DMS153 treated with DMSO at 0.1 percent for 48 hours (cell line): Measurements from ENCODE around the gene JMJD4.
"Not testable (repeated sequence)": the region's sequence is repeated elsewhere in the genome, so short reads cannot be mapped to it uniquely, and the experiment has no call there.

ENCODE experiments used
- DNase-seq: peaks from one replicate; lab custom pipeline; 2025; ENCODE audit not compliant: unreplicated experiment; lab: John Stamatoyannopoulos, UW

JMJD4 gene

GRCh38 chr1:227701631-227702030 lies 33.5 kb downstream of the JMJD4 start:
- DNase-seq: not testable (repeated sequence)

GRCh38 chr1:227697321-227697864 lies 37.7 kb downstream of the JMJD4 start:
- no peak for DNase-seq

DNA sequence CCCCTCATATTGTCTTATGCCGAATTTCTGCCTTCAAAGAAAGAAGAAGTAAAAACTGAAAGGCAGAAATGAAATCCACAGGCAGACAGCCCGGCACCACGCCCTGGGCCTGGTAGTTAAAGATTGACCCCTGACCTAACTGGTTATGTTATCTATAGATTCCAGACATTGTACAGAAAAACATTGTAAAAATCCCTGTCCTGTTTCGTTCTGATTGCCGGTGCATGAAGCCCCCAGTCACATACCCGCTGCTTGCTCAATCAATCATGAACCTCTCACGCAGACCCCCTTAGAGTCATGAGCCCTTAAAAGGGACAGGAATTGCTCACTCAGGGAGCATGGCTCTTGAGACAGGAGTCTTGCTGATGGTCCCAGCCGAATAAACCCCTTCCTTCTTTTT lies 49.3 kb downstream of the JMJD4 start:
- DNase-seq: no peak
